NB4 (cell line): ENCODE results near the gene CCDC13.

Source experiments
- CTCF ChIP-seq: IDR thresholded peaks from one replicate; pipeline ENCODE4 v1.5.1; 2012; ENCODE audit warnings: low read depth, low read length
- MAX ChIP-seq: IDR thresholded peaks from 2 replicates; pipeline ENCODE4 v1.6.1; 2011; ENCODE audit warnings: low read depth, low read length
- POLR2A ChIP-seq: IDR thresholded peaks from 2 replicates; pipeline ENCODE4 v1.6.1; 2011; ENCODE audit warnings: mild to moderate bottlenecking; ENCODE audit not compliant: insufficient read length; ENCODE audit errors: extremely low read depth

GRCh38 chr3:42736531-42736930, 36.5 kb downstream of the CCDC13 start:
- TF ChIP-seq CTCF = no peak
- TF ChIP-seq POLR2A = no peak
- TF ChIP-seq MAX = no peak
